Measurements from ENCODE around the gene P3R3URF.

Gene P3R3URF

DNA sequence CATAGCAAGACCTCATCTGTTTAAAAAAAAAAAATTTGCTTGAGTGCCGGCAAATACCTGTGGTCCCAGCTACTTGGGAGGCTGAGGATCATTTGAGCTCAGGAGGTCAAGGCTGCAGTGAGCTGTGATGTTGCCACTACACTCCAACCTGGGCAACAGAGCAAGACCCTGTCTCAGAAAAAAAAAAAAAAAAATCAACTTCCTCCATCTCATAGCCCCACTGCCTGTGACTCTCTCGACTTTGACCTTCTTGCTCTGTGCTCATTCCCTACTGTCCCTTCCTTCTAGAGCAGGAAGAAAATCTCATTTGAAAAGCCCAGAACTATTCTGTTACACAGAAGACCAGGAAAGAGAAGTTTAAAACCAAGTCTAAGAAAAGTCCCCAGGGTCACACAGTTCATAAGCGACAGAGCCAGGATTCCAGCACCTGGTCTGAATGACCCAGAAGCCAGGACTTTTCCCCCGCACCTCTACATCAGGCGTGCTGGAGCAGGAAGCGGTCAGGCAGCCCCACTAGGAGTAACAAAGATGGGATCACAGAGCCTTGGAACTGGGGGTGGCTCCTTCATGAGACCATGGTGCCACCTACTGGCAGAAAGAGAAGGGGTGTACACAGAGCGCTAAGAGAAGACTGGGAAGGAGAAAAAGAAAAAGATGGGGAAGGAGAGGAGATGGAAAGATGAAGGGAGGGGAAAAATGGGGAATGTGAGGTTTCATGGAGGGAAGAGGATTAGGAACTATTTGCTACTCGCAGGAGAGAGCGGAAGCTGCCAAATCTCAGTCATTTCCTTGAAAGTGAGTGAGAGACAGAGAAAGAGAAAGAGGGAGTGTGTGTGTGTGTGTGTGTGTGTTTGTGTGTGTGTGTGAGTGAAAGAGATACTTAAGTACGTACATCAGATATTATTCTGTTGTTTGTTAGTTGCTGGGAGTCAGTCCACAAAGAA is 3.1 kb upstream of the P3R3URF start:
- peak overlapping the region; percentile 98 for H3K27ac ChIP-seq
- POLR2A ChIA-PET (ENCODE audit: low non-redundant PET): no interaction called here
- TF ChIP-seq, protein P1, sequence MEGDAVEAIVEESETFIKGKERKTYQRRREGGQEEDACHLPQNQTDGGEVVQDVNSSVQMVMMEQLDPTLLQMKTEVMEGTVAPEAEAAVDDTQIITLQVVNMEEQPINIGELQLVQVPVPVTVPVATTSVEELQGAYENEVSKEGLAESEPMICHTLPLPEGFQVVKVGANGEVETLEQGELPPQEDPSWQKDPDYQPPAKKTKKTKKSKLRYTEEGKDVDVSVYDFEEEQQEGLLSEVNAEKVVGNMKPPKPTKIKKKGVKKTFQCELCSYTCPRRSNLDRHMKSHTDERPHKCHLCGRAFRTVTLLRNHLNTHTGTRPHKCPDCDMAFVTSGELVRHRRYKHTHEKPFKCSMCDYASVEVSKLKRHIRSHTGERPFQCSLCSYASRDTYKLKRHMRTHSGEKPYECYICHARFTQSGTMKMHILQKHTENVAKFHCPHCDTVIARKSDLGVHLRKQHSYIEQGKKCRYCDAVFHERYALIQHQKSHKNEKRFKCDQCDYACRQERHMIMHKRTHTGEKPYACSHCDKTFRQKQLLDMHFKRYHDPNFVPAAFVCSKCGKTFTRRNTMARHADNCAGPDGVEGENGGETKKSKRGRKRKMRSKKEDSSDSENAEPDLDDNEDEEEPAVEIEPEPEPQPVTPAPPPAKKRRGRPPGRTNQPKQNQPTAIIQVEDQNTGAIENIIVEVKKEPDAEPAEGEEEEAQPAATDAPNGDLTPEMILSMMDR (conservative IDR thresholded peaks at IDR 0.05; ENCODE audit: low read depth): peak; percentile 90
- DNase-seq (ENCODE audit: low spot score): peak; percentile 93
- CTCF ChIA-PET: interaction anchor here (0.5 to 1.0 kb wide), 4 partner anchors 26 to 153 kb away, joined by 3 read pairs; no protein-coding TSS in a partner anchor

GRCh38 chr1:46175243-46175642 is 1.0 kb downstream of the P3R3URF start:
- CTCF ChIA-PET: interaction anchor here (0.9 kb wide), 1 partner anchor 48 kb away, joined by 3 read pairs; no protein-coding TSS in a partner anchor
- peak overlapping the region; percentile 69 for H3K27ac ChIP-seq
- DNase-seq (ENCODE audit: low spot score): no peak
- POLR2A ChIA-PET (ENCODE audit: low non-redundant PET): interaction anchor here (0.5 kb wide), 1 partner anchor 136 kb away, joined by 3 read pairs; no protein-coding TSS in a partner anchor
- TF ChIP-seq, protein P1 (conservative IDR thresholded peaks at IDR 0.05; ENCODE audit: low read depth): no peak

GRCh38 chr1:46174448-46175231 is 1.6 kb downstream of the P3R3URF start, which contains the start of gene TSPAN1:
Gene TSPAN1 (plus strand): TSS chr1:46175087. CDS start chr1:46181108, 6,021 bp downstream.
- ChIA-PET CTCF (interaction anchor here (0.9 kb wide), 1 partner anchor 49 kb away, joined by 3 read pairs; no protein-coding TSS in a partner anchor), POLR2A (ENCODE audit: low non-redundant PET) (interaction anchor here (0.5 kb wide), 1 partner anchor 135 kb away, joined by 3 read pairs; no protein-coding TSS in a partner anchor)
- TF ChIP-seq, protein P1 (conservative IDR thresholded peaks at IDR 0.05; ENCODE audit: low read depth): no peak
- H3K27ac ChIP-seq: peak within 1 kb of the TSS; percentile 69
- no peak for DNase-seq (ENCODE audit: low spot score)

GRCh38 chr1:46173361-46173856 is 2.9 kb downstream of the P3R3URF start:
- POLR2A ChIA-PET (ENCODE audit: low non-redundant PET): interaction anchor here (0.6 kb wide), 1 partner anchor 193 kb away, joined by 4 read pairs; no protein-coding TSS in a partner anchor
- TF ChIP-seq, protein P1 (conservative IDR thresholded peaks at IDR 0.05; ENCODE audit: low read depth): no peak
- no peak overlapping the region; the same call in 1 of the 2 replicates for H3K27ac ChIP-seq
- no peak for DNase-seq (ENCODE audit: low spot score)
- CTCF ChIA-PET: interaction anchor here (0.6 to 1.6 kb wide), 3 partner anchors 11 to 137 kb away, joined by 3 to 5 read pairs (median 3); no protein-coding TSS in a partner anchor

GRCh38 chr1:46172321-46172720 is 4.0 kb downstream of the P3R3URF start:
- DNase-seq (ENCODE audit: low spot score): no peak
- ChIA-PET CTCF (interaction anchor here (1.1 to 2.0 kb wide), 3 partner anchors 40 to 136 kb away, joined by 4 to 7 read pairs (median 5); partner anchors contain the start of gene PIK3R3), POLR2A (ENCODE audit: low non-redundant PET) (no interaction called here)
- TF ChIP-seq, protein P1 (conservative IDR thresholded peaks at IDR 0.05; ENCODE audit: low read depth): no peak
- H3K27ac ChIP-seq: no peak overlapping the region
